IMR-90 (cell line): ENCODE data around the gene GPHA2. TPM values are rescaled to one million over a fixed set of nuclear protein-coding genes. Genes with fewer than 3 reads are reported as not detected.

Experiments used
- ATAC-seq: fragments of 200-7000 bp; cut with Tn5 transposase; 2 replicates; pipeline ENCODE4 v1.9.1; 2020; ENCODE audit warnings: low read depth, mild to moderate bottlenecking, moderate library complexity
- BruUV-seq: library from RNA; stranded (reverse); fragments of 400-500 nt; replicated peaks from 2 replicates; lab custom pipeline; 2021; lab: Mats Ljungman, UMichigan
- CTCF ChIA-PET: fragments of 300-600 bp; formaldehyde crosslinking; extraction: SDS; loops from one replicate; lab custom pipeline; 2021; ENCODE audit warnings: antibody characterized with exemption; lab: Yijun Ruan, JAX
- POLR2A ChIA-PET: fragments of 300-600 bp; sonication (Branson Sonifier 250); formaldehyde crosslinking; loops from one replicate; lab custom pipeline; 2022; ENCODE audit warnings: antibody characterized with exemption; ENCODE audit not compliant: unreplicated experiment; lab: Charles Lee
- DNase-seq: peaks from one replicate; pipeline ENCODE4 v3.0.0; 2013
- H2AFZ ChIP-seq: replicated peaks from 2 replicates; pipeline ENCODE3; 2013; ENCODE audit warnings: low read length, mild to moderate bottlenecking; ENCODE audit not compliant: poor library complexity
- H2AK5ac ChIP-seq: 2 replicates; pipeline ENCODE4 v1.6.1; 2013; ENCODE audit warnings: low read depth, low read length, inconsistent platforms
- H2AK9ac ChIP-seq: replicated peaks from 2 replicates; pipeline ENCODE3; 2013; ENCODE audit warnings: mild to moderate bottlenecking, low read depth, low read length, moderate library complexity; ENCODE audit not compliant: poor library complexity
- H2BK120ac ChIP-seq: 2 replicates; pipeline ENCODE4 v1.6.1; 2013; ENCODE audit warnings: low read depth, low read length, inconsistent platforms
- H2BK15ac ChIP-seq: 3 replicates; pipeline ENCODE4 v1.6.1; 2013; ENCODE audit warnings: low read depth, low read length, inconsistent platforms
- H2BK20ac ChIP-seq: 2 replicates; pipeline ENCODE4 v1.6.1; 2013; ENCODE audit warnings: low read depth, mild to moderate bottlenecking, inconsistent platforms, low read length, moderate library complexity
- H2BK5ac ChIP-seq: 2 replicates; pipeline ENCODE4 v1.6.1; 2013; ENCODE audit warnings: mild to moderate bottlenecking, low read depth, low read length, inconsistent platforms; ENCODE audit not compliant: poor library complexity, severe bottlenecking
- H3K14ac ChIP-seq: replicated peaks from 2 replicates; pipeline ENCODE4 v1.6.1; 2013; ENCODE audit warnings: low read depth, low read length, inconsistent platforms
- H3K18ac ChIP-seq: 2 replicates; pipeline ENCODE4 v1.6.1; 2013; ENCODE audit warnings: low read depth, low read length, control low read depth
- H3K23ac ChIP-seq: 2 replicates; pipeline ENCODE4 v1.6.1; 2013; ENCODE audit warnings: low read depth, low read length, inconsistent platforms
- H3K27ac ChIP-seq: 2 replicates; pipeline ENCODE4 v1.5.1; 2013; ENCODE audit warnings: mild to moderate bottlenecking, control low read depth, low read length; ENCODE audit not compliant: insufficient read depth
- H3K27me3 ChIP-seq: 2 replicates; pipeline ENCODE4 v1.6.1; 2013; ENCODE audit warnings: low read length; ENCODE audit not compliant: control insufficient read depth, insufficient read depth
- H3K36me3 ChIP-seq: 2 replicates; pipeline ENCODE4 v1.6.1; 2013; ENCODE audit warnings: low read length, mixed read lengths; ENCODE audit not compliant: control insufficient read depth, insufficient read depth
- H3K4ac ChIP-seq: 2 replicates; pipeline ENCODE4 v1.6.1; 2013; ENCODE audit warnings: low read depth, low read length, inconsistent platforms
- H3K4me1 ChIP-seq: 2 replicates; pipeline ENCODE4 v1.6.1; 2013; ENCODE audit warnings: low read length, mixed read lengths; ENCODE audit not compliant: control insufficient read depth, insufficient read depth
- H3K4me2 ChIP-seq: 2 replicates; pipeline ENCODE4 v1.6.1; 2013; ENCODE audit warnings: low read depth, mild to moderate bottlenecking, control low read depth, low read length, moderate library complexity
- H3K4me3 ChIP-seq: 2 replicates; pipeline ENCODE4 v1.5.1; 2013; ENCODE audit warnings: low read depth, mild to moderate bottlenecking, control low read depth, low read length, moderate library complexity; ENCODE audit not compliant: insufficient read depth
- H3K56ac ChIP-seq: 2 replicates; pipeline ENCODE4 v1.6.1; 2013; ENCODE audit warnings: low read length, inconsistent platforms; ENCODE audit not compliant: insufficient read depth; ENCODE audit errors: extremely low read depth
- H3K79me1 ChIP-seq, 2 experiments: 2 replicates each; pipeline ENCODE4 v1.6.1; 2013; ENCODE audit warnings: low read length in 2 of 2, inconsistent platforms in 1 of 2, low read depth in 1 of 2
- H3K9ac ChIP-seq: 2 replicates; pipeline ENCODE4 v1.6.1; 2013; ENCODE audit warnings: low read depth, low read length, control low read depth
- H3K9me1 ChIP-seq: 2 replicates; pipeline ENCODE4 v1.6.1; 2013; ENCODE audit warnings: low read length, inconsistent platforms; ENCODE audit not compliant: insufficient read depth
- H3K9me3 ChIP-seq: 2 replicates; pipeline ENCODE4 v1.6.1; 2013; ENCODE audit warnings: low read length; ENCODE audit not compliant: control insufficient read depth, insufficient read depth
- H4K20me1 ChIP-seq: 2 replicates; pipeline ENCODE4 v1.6.1; 2013; ENCODE audit warnings: low read length, inconsistent platforms; ENCODE audit not compliant: insufficient read depth
- H4K5ac ChIP-seq: 2 replicates; pipeline ENCODE4 v1.6.1; 2013; ENCODE audit warnings: mild to moderate bottlenecking, low read depth, low read length, control low read depth
- H4K8ac ChIP-seq, 2 experiments: 2 replicates each; pipeline ENCODE4 v1.6.1; 2013; ENCODE audit warnings: low read depth in 2 of 2, low read length in 2 of 2, control low read depth in 1 of 2, inconsistent platforms in 1 of 2
- H4K91ac ChIP-seq: 2 replicates; pipeline ENCODE4 v1.6.1; 2013; ENCODE audit warnings: low read depth, low read length, inconsistent platforms; ENCODE audit not compliant: insufficient read depth
- MAZ ChIP-seq: IDR thresholded peaks from 2 replicates; pipeline ENCODE4 v1.6.1; 2012; ENCODE audit warnings: low read depth, mild to moderate bottlenecking, low read length, improper control_type of control experiment, moderate library complexity, borderline replicate concordance
- NFE2L2 ChIP-seq: fragments of 150-350 bp; IDR thresholded peaks from 2 replicates; pipeline ENCODE4 v1.6.1; 2016; ENCODE audit warnings: low read depth, mild to moderate bottlenecking, low read length
- RCOR1 ChIP-seq: IDR thresholded peaks from 2 replicates; pipeline ENCODE4 v1.6.1; 2012; ENCODE audit warnings: mild to moderate bottlenecking, low read length, improper control_type of control experiment; ENCODE audit not compliant: insufficient replicate concordance
- WGBS, 2 experiments: methylation state at CpG; one replicate each; pipeline versions ENCODE4 v1.1.5 to v1.1.7; 2013; ENCODE audit warnings: missing lambda C conversion rate in 2 of 2; ENCODE audit not compliant: insufficient read length in 1 of 2; ENCODE audit errors: extremely low coverage in 2 of 2; 5-methylcytosine and 5-hydroxymethylcytosine counted together
- dilution Hi-C: fragments of 300-500 bp; cut with HindIII; formaldehyde crosslinking; loops from one replicate; pipeline ENCODE4 v1.14.3; 2018; ENCODE audit warnings: low sequenced_read_pairs; ENCODE audit not compliant: unreplicated experiment
- in situ Hi-C: fragments of 300-500 bp; cut with MboI; formaldehyde crosslinking; loops from 3 replicates; pipeline ENCODE4 v1.14.3; 2019; ENCODE audit warnings: low sequenced_read_pairs, inconsistent platforms, mixed read lengths
- intact Hi-C: fragments of 100-400 bp; cut with micrococcal nuclease; formaldehyde crosslinking; loops from 2 replicates; pipeline ENCODE4 v1.10.0; 2022
- polyA plus RNA-seq, 3 experiments: library from polyadenylated mRNA; depleted of rRNA; stranded (reverse); fragments of >200 nt; gene quantifications; 2 replicates each; pipeline ENCODE4 v1.2.3, GENCODE V29; 2012; ENCODE audit warnings: low replicate concordance in 1 of 3
- total RNA-seq: library from RNA; depleted of rRNA; stranded (reverse); fragments of >200 nt; gene quantifications from 2 replicates; pipeline ENCODE4 v1.2.3, GENCODE V29; 2012

The GPHA2 gene
- total and polyA plus RNA-seq, 2 of the 4 experiments (the other 2 are of a cell fraction): not detected

GRCh38 chr11:64960719-64961118, 25.0 kb upstream of the GPHA2 start:
- Histone ChIP-seq H2BK5ac (no peak overlapping the region), H3K23ac (no peak overlapping the region), H2AK9ac (no peak overlapping the region), H3K79me1 (no peaks in the 10 kb centered on the region), H2AK5ac (no peak overlapping the region), H3K4me1 (no peaks in the 10 kb centered on the region), H2AFZ (no peak overlapping the region), H3K36me3 (no peaks in the 10 kb centered on the region), H3K9ac (no peak overlapping the region), H3K18ac (no peak overlapping the region), H3K4me2 (no peak overlapping the region), H3K9me3 (no peaks in the 10 kb centered on the region), H3K4ac (no peak overlapping the region), H2BK120ac (no peak overlapping the region), H4K91ac (no peak overlapping the region), H4K8ac (no peak overlapping the region), H3K27ac (no peak overlapping the region), H4K20me1 (no peaks in the 10 kb centered on the region), H3K4me3 (no peak overlapping the region), H2BK15ac (no peak overlapping the region), H4K5ac (no peak overlapping the region), H3K27me3 (peaks cover 2% of the 10 kb centered on the region), H3K9me1 (no peaks in the 10 kb centered on the region), H2BK20ac (no peak overlapping the region), H3K56ac (no peak overlapping the region), H3K14ac (no peak overlapping the region)
- CTCF ChIA-PET: no interaction called here
- ATAC-seq: no peak
- POLR2A ChIA-PET: interaction anchor here (0.7 kb wide), 1 partner anchor 8 kb away, joined by 8 read pairs; no protein-coding TSS in a partner anchor
- no TSS peak for BruUV-seq
- TF ChIP-seq MAZ (no peak), NFE2L2 (no peak), RCOR1 (no peak)
- in situ Hi-C loops: no loop called here
- WGBS, 2 experiments: no CpG with 5 or more reads among the region's 4 CpGs
- intact Hi-C loops: no loop called here
- DNase-seq: no peak
- dilution Hi-C loops: no loop called here
